GM21576 (cell line): ENCODE data around the gene SCUBE1.
"Not testable (repeated sequence)": the region's sequence is repeated elsewhere in the genome, so short reads cannot be mapped to it uniquely, and the experiment has no call there.

ENCODE experiments used
- ATAC-seq: cut with Tn5 transposase; IDR thresholded peaks from one replicate; pipeline ENCODE4 v1.9.1; 2021; ENCODE audit warnings: mild to moderate bottlenecking, moderate library complexity; ENCODE audit not compliant: unreplicated experiment

SCUBE1 gene

DNA sequence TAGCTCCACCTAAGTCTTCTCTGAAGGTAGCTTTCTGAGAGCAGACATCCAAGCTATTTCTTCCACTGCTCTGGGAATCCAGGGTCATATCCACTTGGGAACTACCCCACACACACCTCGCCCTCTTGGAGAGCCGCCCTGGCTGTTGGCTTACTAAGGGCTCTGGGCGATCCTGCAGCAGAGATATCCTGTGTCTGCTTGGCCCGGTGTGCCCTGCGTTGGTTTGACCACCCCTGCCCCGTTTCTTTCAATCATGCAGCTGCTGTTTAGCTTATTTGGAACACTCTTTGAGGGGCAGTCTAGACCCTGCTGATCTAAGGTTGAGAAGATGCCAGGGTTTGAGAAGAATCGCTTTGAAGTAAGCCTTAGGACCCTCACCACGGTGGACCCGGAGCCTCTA is 17.4 kb upstream of the SCUBE1 start:
- no peak for ATAC-seq

DNA sequence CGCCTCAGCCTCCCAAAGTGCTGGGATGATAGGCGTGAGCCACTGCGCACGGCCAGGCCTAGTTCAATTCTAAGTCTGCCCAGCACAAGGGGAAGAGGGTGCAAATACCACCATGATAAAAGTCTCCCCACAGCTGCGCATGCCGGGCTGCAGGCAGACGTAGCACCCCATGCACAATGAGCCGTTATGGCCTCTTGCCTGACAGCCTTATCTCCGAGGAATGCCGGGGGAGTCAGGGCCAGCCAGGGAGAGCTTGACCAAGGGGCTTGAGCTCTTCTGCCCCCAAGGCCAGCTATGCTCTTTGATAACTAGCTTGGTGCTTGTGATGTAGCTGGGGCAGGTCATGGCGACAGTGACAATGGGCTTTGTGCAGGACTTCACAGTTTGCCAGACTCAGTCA is 13.7 kb upstream of the SCUBE1 start:
- no peak for ATAC-seq

DNA sequence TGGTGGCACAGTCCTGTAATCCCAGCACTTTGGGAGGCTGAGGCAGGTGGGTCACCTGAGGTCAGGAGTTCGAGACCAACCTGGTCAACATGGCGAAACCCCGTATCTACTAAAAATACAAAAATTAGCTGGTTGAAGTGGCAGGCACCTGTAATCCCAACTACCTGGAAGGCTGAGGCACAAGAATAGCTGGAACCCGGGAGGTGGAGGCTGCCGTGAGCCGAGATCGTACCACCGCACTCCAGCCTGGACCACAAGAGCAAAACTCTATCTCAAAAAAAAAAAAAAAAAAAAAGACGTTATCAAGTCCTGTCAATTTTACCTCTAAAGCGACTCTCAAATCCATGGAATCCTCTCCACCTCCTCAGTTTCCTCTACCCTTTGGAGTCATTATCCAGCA is 12.5 kb upstream of the SCUBE1 start:
- ATAC-seq, result not testable (repeated sequence)

DNA sequence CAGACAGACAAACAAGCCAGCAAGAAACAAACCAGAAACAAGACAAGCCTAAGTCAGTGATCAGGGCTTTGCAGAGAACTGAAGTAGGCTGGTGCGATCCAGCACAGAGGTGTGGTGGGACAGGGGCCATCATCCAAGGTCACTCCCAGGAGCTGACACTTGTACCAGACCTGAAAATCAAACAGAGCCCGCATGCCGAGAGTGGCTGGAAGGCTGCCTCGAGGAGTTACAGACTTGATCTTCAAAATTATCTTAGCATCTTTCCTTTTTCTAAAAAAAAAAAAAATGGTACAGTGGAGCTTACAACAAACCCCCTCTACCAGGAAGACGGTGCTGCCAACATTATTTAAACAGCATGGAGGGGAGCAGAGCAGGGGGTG is 8.8 kb upstream of the SCUBE1 start:
- no peak for ATAC-seq

DNA sequence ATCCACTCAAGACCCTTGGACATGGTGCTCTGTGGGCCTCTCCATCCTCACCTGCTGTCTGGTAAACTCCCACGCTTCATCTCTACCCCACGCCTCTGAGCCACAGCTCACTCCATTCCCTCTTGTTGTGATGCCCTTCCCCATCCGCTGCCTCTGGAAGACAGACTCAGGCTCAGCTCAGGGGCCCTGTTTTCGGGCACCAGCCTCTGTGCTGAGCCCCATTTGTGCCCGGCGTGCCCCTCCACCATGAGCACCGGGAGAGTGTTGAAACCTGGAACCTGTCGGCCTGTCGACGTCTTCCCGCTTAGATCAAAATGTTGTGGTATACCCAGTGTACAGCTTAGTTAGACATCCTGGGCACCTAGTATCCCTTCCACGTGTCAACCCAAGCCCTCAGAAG is 6.5 kb upstream of the SCUBE1 start:
- no peak for ATAC-seq

DNA sequence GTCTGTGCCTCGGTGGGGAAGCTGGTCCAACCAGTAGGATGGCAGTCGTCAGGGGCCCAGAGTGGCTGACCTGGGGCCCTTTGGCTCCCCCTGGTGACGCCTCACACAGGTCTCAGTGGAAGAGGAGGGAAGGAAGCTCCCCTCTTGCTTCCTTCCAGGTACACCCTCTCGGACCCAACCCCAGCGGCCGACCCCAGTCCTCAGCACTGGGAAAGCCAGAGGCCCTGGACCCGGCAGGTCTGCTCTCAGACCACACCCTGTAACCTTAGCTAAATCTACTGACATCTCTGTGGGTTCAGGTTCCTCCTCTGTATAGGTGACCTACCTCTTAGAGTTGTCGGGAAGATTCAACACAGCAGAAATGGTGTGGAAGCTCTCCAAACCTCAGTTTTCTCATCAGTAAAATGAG is 3.4 kb upstream of the SCUBE1 start:
- ATAC-seq, result no peak

DNA sequence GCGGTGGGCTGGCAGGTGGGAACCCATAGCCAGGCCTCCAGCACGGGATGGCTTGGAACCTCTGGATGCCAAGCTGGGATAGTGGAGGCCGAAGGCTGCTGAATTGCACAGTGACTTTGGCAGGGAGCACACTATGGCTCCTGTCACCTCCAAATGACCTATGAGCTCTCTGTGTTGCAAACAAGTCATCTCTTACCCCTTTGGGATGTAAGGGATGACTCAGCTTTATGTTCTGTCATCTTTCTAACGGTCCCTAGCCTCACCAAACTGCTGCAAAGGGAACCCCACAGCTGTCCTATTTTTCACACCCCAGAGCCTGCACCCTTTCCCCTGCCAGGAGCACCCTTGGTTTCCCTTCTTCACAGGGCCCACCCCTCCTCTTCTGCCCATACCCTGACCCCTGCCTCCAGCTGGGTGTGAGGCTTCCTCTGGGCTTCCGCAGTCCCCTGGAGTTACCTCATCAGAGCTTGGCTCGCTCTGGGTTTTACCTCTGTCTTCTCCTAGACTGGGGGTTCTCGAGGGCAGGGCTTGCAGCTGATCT is 2.7 kb upstream of the SCUBE1 start:
- no peak for ATAC-seq

DNA sequence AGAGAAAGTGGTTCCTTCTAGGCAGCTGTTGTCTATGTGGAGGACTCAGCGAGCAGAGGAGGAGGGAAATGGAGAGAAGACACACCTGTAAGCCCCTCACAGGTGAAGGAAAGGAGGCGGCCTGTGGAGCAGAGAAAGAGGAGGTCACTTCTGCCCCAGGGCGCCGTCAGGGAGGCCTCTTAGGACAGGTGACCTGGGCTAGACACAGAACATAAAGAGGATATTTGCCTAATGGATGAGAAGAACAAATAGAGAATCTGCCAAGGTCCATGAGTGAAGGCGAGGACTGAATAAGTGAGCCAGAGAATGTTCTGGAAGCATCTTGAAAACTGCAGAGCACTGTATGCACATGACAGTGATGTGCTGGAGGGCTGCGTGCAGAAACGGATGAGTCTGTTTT is 2.2 kb upstream of the SCUBE1 start:
- ATAC-seq, result no peak

DNA sequence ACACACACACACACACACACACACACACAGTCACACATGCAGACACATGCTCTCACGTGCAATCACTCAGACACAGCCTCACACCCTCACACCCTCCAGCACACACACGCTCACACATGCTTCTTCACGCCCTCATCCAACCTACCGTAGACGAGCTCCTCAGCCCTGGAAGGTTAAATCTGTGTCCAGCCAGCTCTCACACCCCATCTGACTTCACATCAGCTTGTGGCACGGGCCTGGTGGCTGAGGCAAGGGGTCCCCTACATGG is 1.3 kb upstream of the SCUBE1 start:
- no peak for ATAC-seq

DNA sequence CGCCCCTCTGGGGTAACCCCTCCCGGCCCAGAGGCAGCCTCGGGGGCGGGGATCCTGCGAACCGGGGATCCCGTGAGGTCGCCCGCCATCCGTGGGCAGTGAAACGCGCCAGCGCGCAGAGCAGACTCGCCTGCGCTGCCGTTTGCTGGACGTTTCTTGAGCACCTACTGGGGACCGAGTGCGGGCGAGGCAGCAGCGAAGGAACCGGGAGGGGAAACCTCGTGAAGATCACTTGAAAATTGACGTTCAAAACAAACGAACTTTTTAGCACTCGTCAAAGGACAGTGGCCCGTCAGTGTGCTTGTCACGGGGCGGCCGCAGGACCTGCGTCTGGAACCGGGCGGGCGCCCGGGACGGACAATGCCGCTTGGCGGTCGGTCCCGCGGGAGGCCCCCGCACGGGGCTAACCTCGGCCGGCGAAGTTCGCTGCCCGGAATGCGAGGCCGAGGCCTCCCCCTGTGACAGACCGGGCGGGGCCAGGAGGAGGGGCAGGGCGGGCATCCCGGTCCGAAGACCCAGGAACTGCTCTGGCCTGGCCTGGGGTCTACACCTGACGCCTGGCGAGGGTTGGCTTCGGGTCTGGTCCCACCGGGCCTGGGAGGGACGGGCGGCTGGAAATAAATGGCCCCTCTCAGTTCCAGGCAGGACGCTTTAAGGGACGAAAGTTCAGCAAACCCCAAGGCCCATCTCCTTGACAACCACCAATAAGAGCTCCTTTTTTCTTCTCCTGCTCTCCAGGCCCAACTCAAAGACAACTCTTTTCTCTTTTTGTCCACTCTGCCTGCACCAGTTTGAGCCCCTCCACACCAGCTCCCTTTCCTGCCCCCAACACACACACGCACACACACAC is 723 bp upstream of the SCUBE1 start:
- no peak for ATAC-seq

DNA sequence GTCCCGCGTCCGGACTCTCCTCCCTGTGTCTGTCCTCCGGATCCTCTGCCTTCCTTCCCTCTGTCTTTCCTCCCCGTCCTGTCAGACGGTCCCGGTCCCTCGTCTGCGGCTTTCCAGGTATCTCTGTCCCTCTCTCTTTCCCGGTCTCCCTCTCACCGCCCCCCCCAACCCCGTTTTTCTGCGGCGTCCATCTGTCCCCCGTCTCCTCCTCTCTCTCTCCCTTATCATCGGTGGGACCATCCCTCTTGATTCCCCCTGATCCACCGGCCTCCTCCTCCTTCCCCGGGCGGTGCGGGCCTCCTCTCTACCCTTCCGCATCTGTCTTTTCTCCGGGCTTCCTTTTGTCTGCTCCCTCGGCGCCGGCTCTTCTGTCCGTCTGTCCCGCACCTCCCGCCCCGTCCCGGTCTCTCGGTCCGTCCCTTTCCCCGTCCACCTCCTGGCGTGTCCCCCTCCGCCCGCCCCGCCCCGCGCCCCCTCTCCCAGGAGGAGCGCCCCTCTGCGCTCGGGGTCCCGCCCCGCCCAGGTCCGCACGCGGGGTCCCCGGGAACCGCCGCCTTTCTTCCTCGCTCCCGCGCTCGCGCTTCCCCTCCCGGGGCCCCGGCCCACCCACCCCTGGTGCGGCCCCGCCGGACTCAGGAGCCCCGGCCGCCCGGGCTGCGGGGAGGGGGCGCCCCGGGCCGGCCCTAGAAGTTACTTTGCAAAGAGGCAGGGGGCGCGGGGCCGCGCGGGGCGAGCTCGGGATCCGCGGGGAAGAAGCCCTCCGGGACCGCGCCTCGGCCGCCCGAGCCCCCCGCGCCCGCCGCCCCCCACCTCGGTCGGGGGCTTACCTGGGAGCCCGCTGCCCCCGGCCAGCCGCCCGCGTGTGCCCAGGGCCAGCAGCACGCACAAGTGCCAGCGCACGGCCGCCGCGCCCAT is 568 bp downstream of the SCUBE1 start:
- ATAC-seq, result no peak

DNA sequence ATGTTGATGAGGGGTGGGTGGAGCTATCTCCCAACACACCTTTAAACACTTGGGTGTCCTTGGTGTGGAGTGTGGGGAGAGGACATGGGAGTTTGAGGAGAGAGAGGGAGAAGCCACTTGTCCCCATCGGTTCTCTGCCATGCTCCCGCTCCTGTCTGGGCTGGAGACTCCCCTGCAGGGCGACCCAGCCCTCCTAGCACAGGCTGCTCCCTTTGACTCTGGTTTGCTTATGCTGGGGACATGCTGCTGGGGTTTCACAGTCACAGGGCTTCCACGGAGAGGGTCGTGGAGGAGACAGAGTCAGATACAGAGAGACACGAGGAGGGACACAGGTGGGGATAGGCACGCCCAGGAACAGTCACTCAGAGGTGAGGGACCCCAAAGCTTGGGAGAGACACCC is 1.6 kb downstream of the SCUBE1 start:
- no peak for ATAC-seq

DNA sequence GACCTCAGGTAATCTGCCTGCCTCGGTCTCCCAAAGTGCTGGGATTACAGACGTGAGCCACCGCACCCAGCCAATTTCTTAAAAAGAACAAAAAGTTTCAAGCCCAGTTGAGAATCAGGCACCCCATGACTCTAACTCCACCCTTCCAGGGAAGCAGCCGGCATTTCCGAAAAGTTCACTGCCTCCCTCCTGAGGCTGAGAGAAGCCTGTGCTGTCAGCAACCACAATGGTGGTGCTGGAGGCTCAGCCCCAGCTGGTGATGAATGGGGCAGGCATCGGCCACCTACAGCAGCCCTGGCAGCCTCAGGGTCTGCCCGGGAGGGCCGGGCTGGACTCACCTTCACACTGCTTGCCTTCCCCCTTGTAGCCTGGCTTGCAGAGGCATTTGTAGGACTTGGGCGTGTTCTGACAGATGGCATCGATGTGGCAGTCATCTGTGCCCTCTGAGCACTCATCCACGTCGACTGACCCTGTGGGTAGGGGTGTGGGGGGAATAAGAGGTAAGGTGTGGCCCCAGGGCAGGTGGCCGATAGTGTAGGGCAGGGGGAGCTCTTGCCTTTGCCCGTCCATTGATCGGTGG is 4.3 kb downstream of the SCUBE1 start:
- ATAC-seq, result no peak

DNA sequence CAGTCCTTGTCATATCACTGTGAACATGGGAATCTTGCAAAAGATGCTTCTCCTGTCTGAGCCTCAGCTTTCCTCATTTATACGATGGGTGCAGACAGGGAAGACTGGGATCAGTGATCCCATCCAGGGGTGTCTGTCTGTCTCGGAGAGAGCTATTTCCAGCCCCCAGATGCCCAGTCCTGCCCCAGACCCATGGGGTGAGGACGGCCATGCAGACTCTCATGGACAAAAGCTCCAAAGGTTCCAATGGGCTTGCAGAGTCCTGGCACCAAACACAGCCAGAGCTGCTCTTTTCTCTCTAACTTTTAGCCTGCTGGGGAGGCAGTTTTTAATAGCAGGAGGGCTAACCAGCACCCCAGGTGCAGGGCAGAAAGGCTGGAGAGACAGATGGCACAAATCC is 5.2 kb downstream of the SCUBE1 start:
- no peak for ATAC-seq

DNA sequence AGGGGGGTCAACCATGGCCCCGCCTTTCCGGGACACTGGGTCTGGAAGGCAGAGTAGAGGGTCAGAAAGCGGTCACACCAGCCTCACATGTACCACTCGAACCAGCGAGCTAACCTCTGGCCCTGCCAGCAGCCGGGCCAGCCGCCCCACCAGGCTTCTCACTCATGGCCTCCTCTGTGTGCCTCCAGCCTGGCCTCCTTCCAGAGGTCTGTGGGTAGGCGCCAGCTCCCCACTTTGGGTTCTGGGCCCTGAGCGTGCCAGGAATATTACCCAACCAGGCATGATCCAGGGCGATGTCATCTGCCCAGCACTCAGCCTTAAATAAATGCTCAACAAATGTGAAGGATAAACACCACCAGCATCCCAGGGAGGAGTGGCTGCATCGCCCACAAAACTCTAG is 5.8 kb downstream of the SCUBE1 start:
- ATAC-seq, result no peak

DNA sequence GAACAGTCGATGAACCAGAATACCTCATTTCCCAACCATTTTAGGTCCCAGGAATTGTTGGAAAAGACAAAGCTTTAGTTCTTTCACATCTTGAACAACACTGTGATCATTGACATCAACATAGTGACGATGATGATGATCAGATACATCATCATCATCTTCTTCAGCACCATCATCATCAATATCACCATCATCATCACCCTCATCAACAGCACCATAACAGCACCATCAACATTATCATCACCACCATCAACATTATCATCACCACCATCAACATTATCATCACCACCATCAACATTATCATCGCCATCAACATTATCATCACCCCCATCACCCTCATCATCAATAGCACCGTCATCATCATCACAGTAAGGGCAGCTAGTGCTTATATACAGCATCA is 8.8 kb downstream of the SCUBE1 start:
- ATAC-seq, result no peak

DNA sequence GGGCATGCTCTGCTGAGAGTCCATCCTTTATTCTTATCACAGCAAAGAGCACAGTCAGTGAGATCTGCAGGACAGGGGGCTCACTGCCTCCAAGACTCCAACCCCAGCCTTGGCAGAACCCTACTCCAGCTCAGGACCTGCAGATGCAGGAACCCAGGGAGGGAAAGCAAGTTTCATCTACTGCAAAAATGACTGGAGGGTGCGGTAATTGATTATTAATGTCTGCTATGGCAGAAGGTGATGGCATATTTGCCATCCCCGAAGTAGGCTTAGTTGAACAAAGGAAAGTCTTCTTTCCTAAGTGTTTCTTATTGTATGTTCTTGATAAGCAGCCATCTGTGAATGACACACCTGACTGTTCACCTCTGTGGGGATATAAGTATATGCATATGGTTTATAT is 9.2 kb downstream of the SCUBE1 start:
- no peak for ATAC-seq

DNA sequence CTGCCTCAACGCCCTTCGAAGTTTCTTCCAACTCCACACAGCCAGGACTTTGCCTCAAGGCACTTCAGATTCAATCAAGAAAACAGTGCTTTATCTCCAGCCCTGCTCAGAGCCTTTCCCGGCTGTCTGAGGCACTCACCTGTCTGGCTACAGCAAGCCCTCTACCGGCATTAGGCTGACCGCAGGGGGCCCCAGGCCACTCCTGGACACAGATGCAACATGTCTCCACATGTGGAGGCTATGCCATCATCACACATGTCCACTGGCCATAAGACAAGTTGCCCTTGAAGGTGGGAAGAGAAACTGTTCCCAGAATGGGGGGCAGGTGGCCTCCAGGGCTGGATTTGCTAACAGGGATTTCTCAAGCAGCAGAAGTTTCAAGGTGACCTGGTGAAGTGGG is 10.0 kb downstream of the SCUBE1 start:
- no peak for ATAC-seq

DNA sequence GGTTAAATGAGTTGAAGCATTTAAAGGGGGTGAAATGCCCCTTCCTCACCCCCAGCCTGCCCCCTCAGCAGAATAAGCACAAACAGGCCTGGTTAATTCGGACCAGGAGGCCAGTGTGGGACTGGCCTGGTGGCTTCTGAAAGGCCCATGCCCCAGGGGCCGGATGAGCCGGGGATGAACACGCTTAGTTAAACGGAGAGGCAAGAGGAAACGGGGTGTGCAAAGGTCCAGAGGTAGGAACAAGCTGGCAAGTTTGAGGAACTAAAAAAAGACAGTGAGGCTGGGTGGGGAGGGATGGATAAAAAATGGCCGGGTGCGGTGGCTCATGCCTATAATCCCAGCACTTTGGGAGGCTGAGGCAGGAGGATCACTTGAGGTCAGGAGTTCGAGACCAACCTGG is 11.5 kb downstream of the SCUBE1 start:
- ATAC-seq, result no peak

DNA sequence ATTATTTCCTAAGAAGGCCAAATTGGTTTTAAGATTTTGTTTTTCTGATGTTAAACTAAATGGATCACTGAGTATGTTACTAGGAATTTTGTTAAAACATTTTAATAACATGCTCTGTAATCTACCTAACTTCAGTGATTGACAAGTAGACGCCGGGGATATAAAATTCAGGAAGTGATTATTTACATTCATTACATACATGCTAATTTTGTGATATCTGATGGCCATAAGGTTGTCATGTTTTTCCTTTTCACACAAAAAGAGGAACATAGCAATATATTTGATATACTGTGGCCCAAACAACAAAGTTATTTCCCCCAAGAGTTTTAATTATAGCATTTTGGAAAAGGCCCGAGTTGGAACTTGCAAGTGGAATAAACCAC is 12.1 kb downstream of the SCUBE1 start:
- no peak for ATAC-seq

DNA sequence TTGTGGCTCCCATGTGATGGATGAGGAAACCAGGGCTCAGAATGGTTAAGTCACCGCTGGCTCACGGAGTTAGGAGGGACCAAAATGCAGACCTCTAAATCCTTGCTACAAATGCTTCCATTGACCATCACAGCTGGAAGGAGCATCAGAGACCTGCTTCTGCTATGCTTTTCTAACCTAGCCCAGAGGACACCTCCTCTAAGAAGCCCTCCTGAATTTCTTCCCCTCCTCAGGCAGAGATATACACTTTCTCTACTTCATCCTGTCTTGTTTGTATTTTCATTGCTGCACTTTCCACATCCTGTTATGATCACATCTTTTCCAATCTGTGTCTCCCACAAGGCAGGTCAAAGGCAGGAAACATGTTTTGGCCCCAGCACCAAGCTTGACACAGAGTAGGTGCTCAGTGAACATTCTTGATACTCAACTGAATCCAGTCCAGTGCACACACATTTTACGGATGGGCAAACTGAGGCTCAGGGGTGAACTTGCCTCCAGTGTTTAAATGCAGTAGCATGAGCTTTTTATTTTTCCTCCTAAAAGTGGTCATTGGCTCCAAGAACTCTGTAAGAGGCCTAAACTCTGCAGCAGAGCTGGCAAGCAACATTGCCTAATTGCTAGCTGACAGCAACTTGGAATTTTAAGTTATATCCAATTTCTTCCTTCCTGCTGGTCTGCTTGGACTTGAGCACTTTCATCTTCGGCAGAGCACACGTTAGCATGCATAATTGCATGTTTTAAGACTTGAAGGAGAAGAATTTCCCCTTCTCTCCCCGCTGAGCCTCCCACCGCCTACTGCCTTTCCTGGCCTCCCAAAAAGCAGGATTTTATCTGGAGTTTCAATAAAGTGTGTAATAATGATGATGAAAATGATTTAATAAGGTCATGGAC is 12.7 kb downstream of the SCUBE1 start:
- ATAC-seq, result no peak
